Upper lobe of left lung (tissue), 6 donors: Measurements from ENCODE around the gene PFKL. TPM values are rescaled to one million over a fixed set of nuclear protein-coding genes. Genes with fewer than 3 reads are reported as not detected.

ENCODE experiments used
- ATAC-seq, 2 donors: fragments of 200-7000 bp; cut with Tn5 transposase; one replicate each; pipeline ENCODE4 v1.9.1; 2022; ENCODE audit warnings: mild to moderate bottlenecking in 2 of 2, moderate library complexity in 2 of 2; ENCODE audit not compliant: low FRiP score in 2 of 2
- DNase-seq, 2 donors: peaks; one replicate each; pipeline ENCODE4 v3.0.0-alpha.2; 2019 to 2020
- H3K27ac ChIP-seq, 4 donors: fragments of 200-600 bp; sonication (generic); one replicate each; pipeline ENCODE4 v1.5.1; 2016 to 2019
- H3K27me3 ChIP-seq, 4 donors: fragments of 200-600 bp; sonication (generic); one replicate each; pipeline ENCODE4 v1.5.1; 2017 to 2019
- H3K36me3 ChIP-seq, 4 donors: fragments of 200-600 bp; sonication (generic); one replicate each; pipeline ENCODE4 v1.5.1; 2016 to 2019
- H3K4me1 ChIP-seq, 4 donors: fragments of 200-600 bp; sonication (generic); one replicate each; pipeline ENCODE4 v1.5.1; 2018 to 2019
- H3K4me3 ChIP-seq, 4 donors: fragments of 200-600 bp; sonication (generic); one replicate each; pipeline ENCODE4 v1.5.1; 2017 to 2019; ENCODE audit warnings: mild to moderate bottlenecking in 2 of 4, moderate library complexity in 1 of 4
- H3K9me3 ChIP-seq, 4 donors: fragments of 200-600 bp; sonication (generic); one replicate each; pipeline ENCODE4 v1.5.1; 2018 to 2019
- CTCF ChIP-seq, 6 experiments: fragments of 450-650 bp in 4 of 6; fragments of 200-600 bp in 2 of 6; sonication (generic) in 2 of 6; IDR thresholded peaks; one replicate each; pipeline ENCODE4 v1.5.1; 2016 to 2019; ENCODE audit warnings: antibody characterized with exemption in 6 of 6
- EP300 ChIP-seq, 4 donors: sonication (generic); formaldehyde crosslinking; IDR thresholded peaks; one replicate each; pipeline ENCODE4 v1.5.1; 2017; ENCODE audit warnings: antibody characterized with exemption in 4 of 4, control low read depth in 2 of 4
- POLR2A ChIP-seq, 4 donors: fragments of 450-650 bp; IDR thresholded peaks; one replicate each; pipeline ENCODE4 v1.5.1; 2016 to 2017; ENCODE audit warnings: antibody characterized with exemption in 4 of 4, mild to moderate bottlenecking in 2 of 4
- POLR2AphosphoS5 ChIP-seq, 2 donors: sonication (generic); formaldehyde crosslinking; IDR thresholded peaks; one replicate each; pipeline ENCODE4 v1.5.1; 2017; ENCODE audit warnings: antibody characterized with exemption in 2 of 2
- WGBS, 2 donors: methylation state at CpG; one replicate each; pipeline ENCODE4 v1.1.5; 2017 to 2018; 5-methylcytosine and 5-hydroxymethylcytosine counted together
- total RNA-seq, 6 donors: library from RNA; depleted of rRNA in 4 of 6; stranded (reverse); fragments of >200 nt in 4 of 6; gene quantifications; one replicate each; pipeline versions ENCODE4 v1.1.0 to v1.2.1, GENCODE V29; 2016 to 2021
- donor health status: DM: no; HTN: no; CAD: no; lungs with moderate emphysema.
- donor health status: DM: no; HTN: yes; CAD: no; lungs with severe emphysema.

Gene PFKL
- total RNA-seq, 6 donors from 2014 or later = 69.8 to 157 (median 135) TPM

GRCh38 chr21:44259082-44259705 lies 40.7 kb upstream of the PFKL start:
- 90 to 93% methylated on average over 22 of the region's 22 CpGs for WGBS, 2 donors
- TF ChIP-seq POLR2AphosphoS5 (IDR thresholded peaks at IDR 0.05) (no peak), EP300 (IDR thresholded peaks at IDR 0.05) (no peak), POLR2A (IDR thresholded peaks at IDR 0.05) (no peak), CTCF (IDR thresholded peaks at IDR 0.05) (no peak)
- Histone ChIP-seq H3K9me3 (no peaks in the 10 kb centered on the region), H3K4me1 (peaks cover 0 to 6% (median 2%) of the 10 kb centered on the region in 4 donors), H3K4me3 (no peak overlapping the region), H3K36me3 (no peaks in the 10 kb centered on the region), H3K27me3 (no peaks in the 10 kb centered on the region), H3K27ac (no peak overlapping the region)
- no peak for ATAC-seq
- no peak for DNase-seq

GRCh38 chr21:44260066-44260465 lies 39.8 kb upstream of the PFKL start:
- DNase-seq = no peak
- TF ChIP-seq POLR2A (IDR thresholded peaks at IDR 0.05) (no peak), CTCF (IDR thresholded peaks at IDR 0.05) (no peak), EP300 (IDR thresholded peaks at IDR 0.05) (no peak), POLR2AphosphoS5 (IDR thresholded peaks at IDR 0.05) (no peak)
- Histone ChIP-seq H3K27ac (no peak overlapping the region), H3K4me1 (no peaks in the 10 kb centered on the region), H3K9me3 (no peaks in the 10 kb centered on the region), H3K36me3 (no peaks in the 10 kb centered on the region), H3K4me3 (no peak overlapping the region), H3K27me3 (no peaks in the 10 kb centered on the region)
- 64 to 84% methylated on average over 4 of the region's 4 CpGs for WGBS, 2 donors
- ATAC-seq = no peak

- no peaks in the 10 kb centered on the region for H3K27me3 ChIP-seq
- ATAC-seq = no peak
- WGBS, 2 donors = 74 to 78% methylated on average over 6 to 18 of the region's 19 CpGs
- TF ChIP-seq POLR2AphosphoS5 (IDR thresholded peaks at IDR 0.05) = no peak
- no peak for TF ChIP-seq POLR2A (IDR thresholded peaks at IDR 0.05)
- no peak for TF ChIP-seq CTCF (IDR thresholded peaks at IDR 0.05)
- no peak for TF ChIP-seq EP300 (IDR thresholded peaks at IDR 0.05)
- no peaks in the 10 kb centered on the region for H3K36me3 ChIP-seq
- peak in 1 of 2 donors; percentile 59 for DNase-seq
- H3K9me3 ChIP-seq = no peaks in the 10 kb centered on the region
- no peak overlapping the region for H3K27ac ChIP-seq
- no peaks in the 10 kb centered on the region for H3K4me1 ChIP-seq
- H3K4me3 ChIP-seq = no peak overlapping the region
Observed at GRCh38 chr21:44260791-44261631, 38.8 kb upstream of the PFKL start.

- 87 to 89% methylated on average over 10 to 16 of the region's 19 CpGs for WGBS, 2 donors
- no peaks in the 10 kb centered on the region for H3K4me1 ChIP-seq
- no peak within 1 kb of the TSS for H3K27ac ChIP-seq
- TF ChIP-seq EP300 (IDR thresholded peaks at IDR 0.05) = no peak
- TF ChIP-seq POLR2AphosphoS5 (IDR thresholded peaks at IDR 0.05) = no peak
- no peak for TF ChIP-seq POLR2A (IDR thresholded peaks at IDR 0.05)
- TF ChIP-seq CTCF (IDR thresholded peaks at IDR 0.05) = no peak
- no peaks in the 10 kb centered on the region for H3K36me3 ChIP-seq
- no peaks in the 10 kb centered on the region for H3K27me3 ChIP-seq
- no peak for DNase-seq
- H3K9me3 ChIP-seq = no peaks in the 10 kb centered on the region
- no peak within 1 kb of the TSS for H3K4me3 ChIP-seq
- no peak for ATAC-seq
Observed at GRCh38 chr21:44261675-44262295, 38.1 kb upstream of the PFKL start, which contains the start of gene DNMT3L. Gene DNMT3L (minus strand): TSS chr21:44261897. CDS start chr21:44261259, 638 bp downstream.
